NCI-H187 (cell line): ENCODE data around the gene ATXN10.
"Not testable (repeated sequence)": the region's sequence is repeated elsewhere in the genome, so short reads cannot be mapped to it uniquely, and the experiment has no call there.

Source experiments
- DNase-seq, 2 experiments: peaks; one replicate each; lab custom pipeline; 2025; lab: John Stamatoyannopoulos, UW

Gene ATXN10

GRCh38 chr22:45785458-45785857 lies 113.8 kb downstream of the ATXN10 start:
- DNase-seq: no peak

GRCh38 chr22:45786726-45787125 lies 115.1 kb downstream of the ATXN10 start:
- no peak for DNase-seq

GRCh38 chr22:45787759-45788158 lies 116.1 kb downstream of the ATXN10 start:
- no peak for DNase-seq

GRCh38 chr22:45788522-45788921 lies 116.9 kb downstream of the ATXN10 start:
- DNase-seq: no peak

- no peak for DNase-seq
These were observed 118.8 kb downstream of the ATXN10 start for GRCh38 chr22:45790401-45790800.

- no peak for DNase-seq
These were observed 121.5 kb downstream of the ATXN10 start for GRCh38 chr22:45793161-45793560.

GRCh38 chr22:45793892-45794291 lies 122.3 kb downstream of the ATXN10 start:
- DNase-seq: no peak

GRCh38 chr22:45796009-45796408 lies 124.4 kb downstream of the ATXN10 start:
- DNase-seq: not testable (repeated sequence)

- no peak for DNase-seq
These were observed 127.7 kb downstream of the ATXN10 start for GRCh38 chr22:45799291-45799690.

GRCh38 chr22:45802054-45802453 lies 130.4 kb downstream of the ATXN10 start:
- DNase-seq: no peak

- DNase-seq: no peak
These were observed 132.8 kb downstream of the ATXN10 start for GRCh38 chr22:45804319-45804985.

GRCh38 chr22:45804986-45805325 lies 133.3 kb downstream of the ATXN10 start:
- DNase-seq: no peak

GRCh38 chr22:45805413-45805812 lies 133.8 kb downstream of the ATXN10 start:
- no peak for DNase-seq

- DNase-seq: no peak
These were observed 135.7 kb downstream of the ATXN10 start for GRCh38 chr22:45807156-45807915.

GRCh38 chr22:45812910-45813309 lies 141.3 kb downstream of the ATXN10 start:
- no peak for DNase-seq

- DNase-seq: no peak
These were observed 142.6 kb downstream of the ATXN10 start for GRCh38 chr22:45814198-45814597.

- no peak for DNase-seq
These were observed 145.1 kb downstream of the ATXN10 start for GRCh38 chr22:45816776-45817175.

- DNase-seq: no peak
These were observed 146.2 kb downstream of the ATXN10 start for GRCh38 chr22:45817745-45818423.

GRCh38 chr22:45818424-45819085 lies 146.9 kb downstream of the ATXN10 start:
- no peak for DNase-seq

- no peak for DNase-seq
These were observed 147.7 kb downstream of the ATXN10 start for GRCh38 chr22:45819305-45819704.

GRCh38 chr22:45823336-45823735 lies 151.7 kb downstream of the ATXN10 start:
- no peak for DNase-seq

- no peak for DNase-seq
These were observed 154.9 kb downstream of the ATXN10 start for GRCh38 chr22:45826520-45826919.

- DNase-seq: no peak
These were observed 157.2 kb downstream of the ATXN10 start for GRCh38 chr22:45828841-45829240.
